SU-DHL-6 (cell line): ENCODE measurements around the gene VDR.

Source experiments
- H2AFZ ChIP-seq: fragments of 200-600 bp; sonication (generic); 2 replicates; pipeline ENCODE4 v1.6.1; 2014; ENCODE audit warnings: low read depth, mild to moderate bottlenecking, moderate library complexity, mixed read lengths, antibody characterized with exemption, low read length; ENCODE audit not compliant: severe bottlenecking
- H3F3A ChIP-seq: fragments of 200-600 bp; shearing (Covaris generic); 2 replicates; pipeline ENCODE4 v1.6.0; 2016; ENCODE audit warnings: antibody characterized with exemption, mild to moderate bottlenecking; ENCODE audit not compliant: insufficient read depth
- H3K27ac ChIP-seq: fragments of 200-600 bp; sonication (generic); 2 replicates; pipeline ENCODE4 v1.5.1; 2016; ENCODE audit warnings: low read depth, mild to moderate bottlenecking, low read length, moderate library complexity, mixed read lengths
- H3K27me3 ChIP-seq: fragments of 200-600 bp; sonication (generic), shearing (Covaris generic); 2 replicates; pipeline ENCODE4 v1.6.0; 2014; ENCODE audit warnings: mild to moderate bottlenecking, low read length
- H3K36me3 ChIP-seq: fragments of 200-600 bp; sonication (generic); 2 replicates; pipeline ENCODE4 v1.6.1; 2014; ENCODE audit warnings: mild to moderate bottlenecking, low read length, mixed read lengths
- H3K4me2 ChIP-seq: fragments of 300-600, 200-600 bp; shearing (Covaris generic), sonication (generic); 2 replicates; pipeline ENCODE4 v1.6.0; 2014; ENCODE audit warnings: low read length, low read depth, mild to moderate bottlenecking; ENCODE audit not compliant: poor library complexity, severe bottlenecking
- H3K4me3 ChIP-seq: fragments of 200-600 bp; sonication (generic); 2 replicates; pipeline ENCODE4 v1.5.1; 2014; ENCODE audit warnings: antibody characterized with exemption, low read length, mild to moderate bottlenecking, mixed read lengths; ENCODE audit not compliant: insufficient read depth, poor library complexity, severe bottlenecking
- H3K79me2 ChIP-seq: fragments of 200-600 bp; sonication (generic); 2 replicates; pipeline ENCODE4 v1.6.1; 2014; ENCODE audit warnings: mild to moderate bottlenecking, low read length, moderate library complexity; ENCODE audit not compliant: insufficient read depth
- H3K9ac ChIP-seq: fragments of 200-600 bp; sonication (generic); 2 replicates; pipeline ENCODE4 v1.7.0; 2014; ENCODE audit warnings: mild to moderate bottlenecking, low read length
- H3K9me2 ChIP-seq: fragments of 200-600 bp; sonication (generic); replicated peaks from 2 replicates; pipeline ENCODE4 v1.6.1; 2014; ENCODE audit warnings: low read length; ENCODE audit not compliant: insufficient read depth
- H3K9me3 ChIP-seq: fragments of 200-600 bp; sonication (generic); 2 replicates; pipeline ENCODE4 v1.6.1; 2014; ENCODE audit warnings: low read length, mixed read lengths; ENCODE audit not compliant: insufficient read depth
- H4K20me1 ChIP-seq: fragments of 200-600 bp; sonication (generic); 2 replicates; pipeline ENCODE4 v1.6.1; 2014; ENCODE audit warnings: low read depth, mild to moderate bottlenecking, antibody characterized with exemption, low read length, moderate library complexity, mixed read lengths
- EZH2phosphoT487 ChIP-seq: fragments of 200-600 bp; sonication (generic), shearing (Covaris generic); conservative IDR thresholded peaks from 2 replicates; pipeline ENCODE4 v1.6.1; 2018; ENCODE audit warnings: mild to moderate bottlenecking, antibody characterized with exemption, low read length, moderate library complexity, mixed read lengths
- TF ChIP-seq, protein P1 (sequence below): fragments of 200-600 bp; sonication (generic); IDR thresholded peaks from one replicate; pipeline ENCODE4 v1.5.1; 2017; ENCODE audit warnings: antibody characterized with exemption, mild to moderate bottlenecking, low read length, moderate library complexity; ENCODE audit not compliant: insufficient read depth, poor library complexity, severe bottlenecking

VDR gene

DNA sequence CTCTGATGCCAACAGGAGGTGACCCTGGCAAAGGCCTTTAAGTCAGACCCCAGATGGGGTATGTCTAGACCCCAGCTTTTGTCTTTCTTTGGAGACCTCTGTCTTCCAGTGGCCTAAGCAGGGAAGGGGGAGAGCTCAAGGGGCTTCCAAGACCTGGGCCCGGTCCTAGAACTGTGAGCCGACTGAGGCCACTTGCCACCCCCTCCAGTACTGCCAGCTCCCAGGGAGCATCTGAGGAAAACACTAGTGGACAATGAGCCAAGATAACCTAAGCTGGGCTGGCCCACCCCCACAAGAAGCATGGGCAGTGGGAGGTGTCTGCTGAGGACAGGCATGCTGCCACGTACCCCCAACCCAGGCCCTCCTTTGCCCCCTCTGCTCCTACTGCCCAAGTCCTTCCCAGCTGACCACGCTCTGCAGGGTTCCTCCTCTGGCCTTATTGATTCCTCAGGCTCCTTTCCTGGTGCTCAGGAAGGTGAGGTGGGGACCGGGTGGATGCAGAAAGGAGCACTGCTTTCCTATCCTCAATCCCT, 21.1 kb downstream of the VDR start:
- Histone ChIP-seq H3K79me2 (no peaks in the 10 kb centered on the region), H3K27ac (no peak overlapping the region), H3K36me3 (no peaks in the 10 kb centered on the region), H3K4me2 (peak overlapping the region; percentile 21), H3K27me3 (no peaks in the 10 kb centered on the region), H4K20me1 (no peaks in the 10 kb centered on the region), H3F3A (no peaks in the 10 kb centered on the region), H3K9me2 (no peaks in the 10 kb centered on the region), H3K9ac (no peak overlapping the region), H3K9me3 (no peaks in the 10 kb centered on the region), H3K4me3 (no peak overlapping the region), H2AFZ (no peak overlapping the region)
- TF ChIP-seq, protein P1, sequence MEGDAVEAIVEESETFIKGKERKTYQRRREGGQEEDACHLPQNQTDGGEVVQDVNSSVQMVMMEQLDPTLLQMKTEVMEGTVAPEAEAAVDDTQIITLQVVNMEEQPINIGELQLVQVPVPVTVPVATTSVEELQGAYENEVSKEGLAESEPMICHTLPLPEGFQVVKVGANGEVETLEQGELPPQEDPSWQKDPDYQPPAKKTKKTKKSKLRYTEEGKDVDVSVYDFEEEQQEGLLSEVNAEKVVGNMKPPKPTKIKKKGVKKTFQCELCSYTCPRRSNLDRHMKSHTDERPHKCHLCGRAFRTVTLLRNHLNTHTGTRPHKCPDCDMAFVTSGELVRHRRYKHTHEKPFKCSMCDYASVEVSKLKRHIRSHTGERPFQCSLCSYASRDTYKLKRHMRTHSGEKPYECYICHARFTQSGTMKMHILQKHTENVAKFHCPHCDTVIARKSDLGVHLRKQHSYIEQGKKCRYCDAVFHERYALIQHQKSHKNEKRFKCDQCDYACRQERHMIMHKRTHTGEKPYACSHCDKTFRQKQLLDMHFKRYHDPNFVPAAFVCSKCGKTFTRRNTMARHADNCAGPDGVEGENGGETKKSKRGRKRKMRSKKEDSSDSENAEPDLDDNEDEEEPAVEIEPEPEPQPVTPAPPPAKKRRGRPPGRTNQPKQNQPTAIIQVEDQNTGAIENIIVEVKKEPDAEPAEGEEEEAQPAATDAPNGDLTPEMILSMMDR = no peak
- TF ChIP-seq EZH2phosphoT487 = no peak

DNA sequence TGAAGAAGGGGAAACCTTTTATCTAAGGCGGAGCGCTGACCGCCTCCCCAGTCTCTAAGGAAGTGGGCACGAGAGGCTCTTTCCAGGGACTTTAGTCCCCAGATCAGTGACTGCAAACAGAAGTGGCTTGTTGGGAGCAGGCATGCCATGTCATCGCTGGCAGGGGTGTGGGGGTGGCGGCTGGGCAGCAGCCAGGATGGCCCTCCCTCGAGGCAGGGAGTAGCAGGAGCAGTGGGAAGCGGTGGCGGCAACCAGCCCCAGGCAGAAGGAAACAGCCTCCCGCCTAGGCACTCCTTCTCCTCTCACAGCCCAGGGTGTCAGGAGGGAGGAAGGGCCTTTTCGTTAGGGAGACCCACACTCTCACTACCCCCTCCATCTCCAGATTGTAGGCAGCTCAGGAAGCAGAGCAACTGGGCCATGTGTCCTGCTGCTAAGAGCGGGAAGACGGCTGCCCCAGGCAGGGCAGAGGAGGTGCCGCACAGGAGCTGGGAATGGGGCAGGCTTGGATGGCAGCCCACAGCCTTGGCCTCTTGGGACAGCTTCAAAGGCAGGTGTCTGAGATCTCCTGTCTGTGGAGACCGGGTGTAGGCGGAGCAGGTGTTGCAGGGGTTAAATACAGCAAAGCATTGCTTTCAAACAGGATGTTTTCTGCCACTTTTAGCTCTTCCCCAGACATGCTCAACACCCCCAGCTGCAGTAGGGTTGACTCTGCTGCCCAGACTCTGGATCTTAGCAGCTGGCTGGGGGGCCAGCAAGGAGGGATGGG, 21.8 kb downstream of the VDR start:
- Histone ChIP-seq H3K4me2 (peak overlapping the region; percentile 21), H3K36me3 (no peaks in the 10 kb centered on the region), H3K27me3 (no peaks in the 10 kb centered on the region), H3K27ac (no peak overlapping the region), H3K4me3 (no peak overlapping the region), H3F3A (no peaks in the 10 kb centered on the region), H3K9me2 (no peaks in the 10 kb centered on the region), H3K9me3 (no peaks in the 10 kb centered on the region), H3K79me2 (no peaks in the 10 kb centered on the region), H2AFZ (no peak overlapping the region), H3K9ac (no peak overlapping the region), H4K20me1 (no peaks in the 10 kb centered on the region)
- no peak for TF ChIP-seq EZH2phosphoT487
- TF ChIP-seq, protein P1 = no peak

DNA sequence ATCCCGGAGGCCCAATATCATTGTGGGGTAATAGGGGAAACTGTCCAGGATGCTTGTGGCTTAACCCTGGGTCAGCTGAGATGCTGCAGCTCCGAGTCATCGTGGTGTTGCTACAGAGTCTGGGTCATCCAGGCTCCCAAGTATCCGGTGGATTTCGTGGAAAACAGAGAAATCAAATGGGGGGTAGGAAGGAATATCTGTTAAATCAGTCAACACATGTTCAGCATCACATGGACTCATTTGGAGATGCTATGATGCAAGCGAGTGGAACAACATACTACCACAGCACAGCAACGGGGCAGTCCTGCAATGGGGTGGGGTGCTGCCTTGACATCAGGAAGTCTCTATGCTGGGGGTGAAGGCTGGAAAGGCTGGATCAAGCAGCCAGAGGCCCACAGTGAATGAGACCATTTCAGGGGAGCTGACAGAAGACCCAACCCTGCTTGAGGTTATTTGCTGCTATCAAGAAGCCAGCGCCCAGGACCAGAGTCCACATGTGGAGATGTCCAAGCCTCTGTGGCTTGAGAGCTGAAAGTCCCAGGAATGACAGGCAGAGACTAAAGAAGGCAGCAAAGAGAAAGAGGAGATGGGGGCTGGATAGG, 22.9 kb downstream of the VDR start:
- no peaks in the 10 kb centered on the region for H3K27me3 ChIP-seq
- no peak for TF ChIP-seq EZH2phosphoT487
- TF ChIP-seq, protein P1 = no peak
- H3K27ac ChIP-seq = no peak overlapping the region
- H3K4me3 ChIP-seq = no peak overlapping the region
- no peaks in the 10 kb centered on the region for H3K9me3 ChIP-seq
- H3F3A ChIP-seq = no peaks in the 10 kb centered on the region
- H3K9me2 ChIP-seq = no peaks in the 10 kb centered on the region
- no peak overlapping the region for H3K4me2 ChIP-seq
- no peaks in the 10 kb centered on the region for H4K20me1 ChIP-seq
- no peak overlapping the region for H2AFZ ChIP-seq
- H3K79me2 ChIP-seq = no peaks in the 10 kb centered on the region
- no peak overlapping the region for H3K9ac ChIP-seq
- H3K36me3 ChIP-seq = no peaks in the 10 kb centered on the region
